Measurements from ENCODE around the gene KLHL22.
"Not testable (repeated sequence)": the region's sequence is repeated elsewhere in the genome, so short reads cannot be mapped to it uniquely, and the experiment has no call there.

Gene KLHL22

GRCh38 chr22:20412474-20413216, 83.0 kb downstream of the KLHL22 start (continued):
- TF ChIP-seq ZNF70 (CRISPR knock-in tag; IDR thresholded peaks at IDR 0.05), result no peak

GRCh38 chr22:20409385-20409784, 86.2 kb downstream of the KLHL22 start:
- not testable (repeated sequence) for ATAC-seq

GRCh38 chr22:20408891-20409290, 86.7 kb downstream of the KLHL22 start:
- no peak for TF ChIP-seq GLIS3 (CRISPR knock-in tag; IDR thresholded peaks at IDR 0.05)
- no peak for TF ChIP-seq TOX (CRISPR knock-in tag; IDR thresholded peaks at IDR 0.05; ENCODE audit: borderline replicate concordance)
- TF ChIP-seq ISL1 (CRISPR knock-in tag; IDR thresholded peaks at IDR 0.05), result no peak
- no peak for TF ChIP-seq RARB (CRISPR knock-in tag; IDR thresholded peaks at IDR 0.05)
- TF ChIP-seq POU6F1 (CRISPR knock-in tag; IDR thresholded peaks at IDR 0.05; ENCODE audit: borderline replicate concordance, low read depth), result no peak
- TF ChIP-seq, protein P1, sequence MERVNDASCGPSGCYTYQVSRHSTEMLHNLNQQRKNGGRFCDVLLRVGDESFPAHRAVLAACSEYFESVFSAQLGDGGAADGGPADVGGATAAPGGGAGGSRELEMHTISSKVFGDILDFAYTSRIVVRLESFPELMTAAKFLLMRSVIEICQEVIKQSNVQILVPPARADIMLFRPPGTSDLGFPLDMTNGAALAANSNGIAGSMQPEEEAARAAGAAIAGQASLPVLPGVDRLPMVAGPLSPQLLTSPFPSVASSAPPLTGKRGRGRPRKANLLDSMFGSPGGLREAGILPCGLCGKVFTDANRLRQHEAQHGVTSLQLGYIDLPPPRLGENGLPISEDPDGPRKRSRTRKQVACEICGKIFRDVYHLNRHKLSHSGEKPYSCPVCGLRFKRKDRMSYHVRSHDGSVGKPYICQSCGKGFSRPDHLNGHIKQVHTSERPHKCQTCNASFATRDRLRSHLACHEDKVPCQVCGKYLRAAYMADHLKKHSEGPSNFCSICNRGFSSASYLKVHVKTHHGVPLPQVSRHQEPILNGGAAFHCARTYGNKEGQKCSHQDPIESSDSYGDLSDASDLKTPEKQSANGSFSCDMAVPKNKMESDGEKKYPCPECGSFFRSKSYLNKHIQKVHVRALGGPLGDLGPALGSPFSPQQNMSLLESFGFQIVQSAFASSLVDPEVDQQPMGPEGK (CRISPR knock-in tag; IDR thresholded peaks at IDR 0.05; ENCODE audit: borderline replicate concordance), result no peak
- no peak for TF ChIP-seq ZC3H10 (CRISPR knock-in tag; IDR thresholded peaks at IDR 0.05)
- no peak for TF ChIP-seq ZNF8 (CRISPR knock-in tag; IDR thresholded peaks at IDR 0.05)
- TF ChIP-seq, protein P2, sequence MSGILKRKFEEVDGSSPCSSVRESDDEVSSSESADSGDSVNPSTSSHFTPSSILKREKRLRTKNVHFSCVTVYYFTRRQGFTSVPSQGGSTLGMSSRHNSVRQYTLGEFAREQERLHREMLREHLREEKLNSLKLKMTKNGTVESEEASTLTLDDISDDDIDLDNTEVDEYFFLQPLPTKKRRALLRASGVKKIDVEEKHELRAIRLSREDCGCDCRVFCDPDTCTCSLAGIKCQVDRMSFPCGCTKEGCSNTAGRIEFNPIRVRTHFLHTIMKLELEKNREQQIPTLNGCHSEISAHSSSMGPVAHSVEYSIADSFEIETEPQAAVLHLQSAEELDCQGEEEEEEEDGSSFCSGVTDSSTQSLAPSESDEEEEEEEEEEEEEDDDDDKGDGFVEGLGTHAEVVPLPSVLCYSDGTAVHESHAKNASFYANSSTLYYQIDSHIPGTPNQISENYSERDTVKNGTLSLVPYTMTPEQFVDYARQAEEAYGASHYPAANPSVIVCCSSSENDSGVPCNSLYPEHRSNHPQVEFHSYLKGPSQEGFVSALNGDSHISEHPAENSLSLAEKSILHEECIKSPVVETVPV (CRISPR knock-in tag; IDR thresholded peaks at IDR 0.05), result no peak
- TF ChIP-seq ZFP3 (CRISPR knock-in tag; IDR thresholded peaks at IDR 0.05), result no peak
- TF ChIP-seq BACH2 (CRISPR knock-in tag; IDR thresholded peaks at IDR 0.05; ENCODE audit: borderline replicate concordance), result no peak
- no peak for TF ChIP-seq CSDC2 (CRISPR knock-in tag; IDR thresholded peaks at IDR 0.05)
- no peak for TF ChIP-seq OSR1 (CRISPR knock-in tag; IDR thresholded peaks at IDR 0.05)
- no peak for TF ChIP-seq ESRRG (CRISPR knock-in tag; IDR thresholded peaks at IDR 0.05)
- no peak for ATAC-seq

GRCh38 chr22:20407829-20408228, 87.8 kb downstream of the KLHL22 start:
- ATAC-seq, result no peak
- TF ChIP-seq, protein P2 (CRISPR knock-in tag; IDR thresholded peaks at IDR 0.05), result no peak
- TF ChIP-seq ISL1 (CRISPR knock-in tag; IDR thresholded peaks at IDR 0.05), result no peak
- TF ChIP-seq BACH2 (CRISPR knock-in tag; IDR thresholded peaks at IDR 0.05; ENCODE audit: borderline replicate concordance), result no peak
- TF ChIP-seq ARNTL (CRISPR knock-in tag; IDR thresholded peaks at IDR 0.05; ENCODE audit: borderline replicate concordance, low read depth), result no peak

GRCh38 chr22:20406686-20407408, 88.7 kb downstream of the KLHL22 start:
- ATAC-seq, result no peak
- TF ChIP-seq POU6F1 (CRISPR knock-in tag; IDR thresholded peaks at IDR 0.05; ENCODE audit: borderline replicate concordance, low read depth) (no peak), ZNF8 (CRISPR knock-in tag; IDR thresholded peaks at IDR 0.05) (no peak), OSR1 (CRISPR knock-in tag; IDR thresholded peaks at IDR 0.05) (no peak), ISL1 (CRISPR knock-in tag; IDR thresholded peaks at IDR 0.05) (no peak), SNAI2 (CRISPR knock-in tag; IDR thresholded peaks at IDR 0.05) (no peak), TOX (CRISPR knock-in tag; IDR thresholded peaks at IDR 0.05; ENCODE audit: borderline replicate concordance) (no peak), ESRRG (CRISPR knock-in tag; IDR thresholded peaks at IDR 0.05) (no peak), GLIS3 (CRISPR knock-in tag; IDR thresholded peaks at IDR 0.05) (no peak), TCF4 (CRISPR knock-in tag; IDR thresholded peaks at IDR 0.05; ENCODE audit: borderline replicate concordance) (no peak), RARB (CRISPR knock-in tag; IDR thresholded peaks at IDR 0.05) (no peak)
- TF ChIP-seq, protein P3, sequence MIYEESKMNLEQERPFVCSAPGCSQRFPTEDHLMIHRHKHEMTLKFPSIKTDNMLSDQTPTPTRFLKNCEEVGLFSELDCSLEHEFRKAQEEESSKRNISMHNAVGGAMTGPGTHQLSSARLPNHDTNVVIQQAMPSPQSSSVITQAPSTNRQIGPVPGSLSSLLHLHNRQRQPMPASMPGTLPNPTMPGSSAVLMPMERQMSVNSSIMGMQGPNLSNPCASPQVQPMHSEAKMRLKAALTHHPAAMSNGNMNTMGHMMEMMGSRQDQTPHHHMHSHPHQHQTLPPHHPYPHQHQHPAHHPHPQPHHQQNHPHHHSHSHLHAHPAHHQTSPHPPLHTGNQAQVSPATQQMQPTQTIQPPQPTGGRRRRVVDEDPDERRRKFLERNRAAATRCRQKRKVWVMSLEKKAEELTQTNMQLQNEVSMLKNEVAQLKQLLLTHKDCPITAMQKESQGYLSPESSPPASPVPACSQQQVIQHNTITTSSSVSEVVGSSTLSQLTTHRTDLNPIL (CRISPR knock-in tag; IDR thresholded peaks at IDR 0.05; ENCODE audit: low read depth), result no peak
- TF ChIP-seq, protein P4, sequence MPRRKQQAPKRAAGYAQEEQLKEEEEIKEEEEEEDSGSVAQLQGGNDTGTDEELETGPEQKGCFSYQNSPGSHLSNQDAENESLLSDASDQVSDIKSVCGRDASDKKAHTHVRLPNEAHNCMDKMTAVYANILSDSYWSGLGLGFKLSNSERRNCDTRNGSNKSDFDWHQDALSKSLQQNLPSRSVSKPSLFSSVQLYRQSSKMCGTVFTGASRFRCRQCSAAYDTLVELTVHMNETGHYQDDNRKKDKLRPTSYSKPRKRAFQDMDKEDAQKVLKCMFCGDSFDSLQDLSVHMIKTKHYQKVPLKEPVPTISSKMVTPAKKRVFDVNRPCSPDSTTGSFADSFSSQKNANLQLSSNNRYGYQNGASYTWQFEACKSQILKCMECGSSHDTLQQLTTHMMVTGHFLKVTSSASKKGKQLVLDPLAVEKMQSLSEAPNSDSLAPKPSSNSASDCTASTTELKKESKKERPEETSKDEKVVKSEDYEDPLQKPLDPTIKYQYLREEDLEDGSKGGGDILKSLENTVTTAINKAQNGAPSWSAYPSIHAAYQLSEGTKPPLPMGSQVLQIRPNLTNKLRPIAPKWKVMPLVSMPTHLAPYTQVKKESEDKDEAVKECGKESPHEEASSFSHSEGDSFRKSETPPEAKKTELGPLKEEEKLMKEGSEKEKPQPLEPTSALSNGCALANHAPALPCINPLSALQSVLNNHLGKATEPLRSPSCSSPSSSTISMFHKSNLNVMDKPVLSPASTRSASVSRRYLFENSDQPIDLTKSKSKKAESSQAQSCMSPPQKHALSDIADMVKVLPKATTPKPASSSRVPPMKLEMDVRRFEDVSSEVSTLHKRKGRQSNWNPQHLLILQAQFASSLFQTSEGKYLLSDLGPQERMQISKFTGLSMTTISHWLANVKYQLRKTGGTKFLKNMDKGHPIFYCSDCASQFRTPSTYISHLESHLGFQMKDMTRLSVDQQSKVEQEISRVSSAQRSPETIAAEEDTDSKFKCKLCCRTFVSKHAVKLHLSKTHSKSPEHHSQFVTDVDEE (CRISPR knock-in tag; IDR thresholded peaks at IDR 0.05), result no peak
